GM18502 (cell line): ENCODE data around the gene PLCXD1.
"Not testable (repeated sequence)": the region's sequence is repeated elsewhere in the genome, so short reads cannot be mapped to it uniquely, and the experiment has no call there.

Experiments used
- ATAC-seq: cut with Tn5 transposase; IDR thresholded peaks from one replicate; pipeline ENCODE4 v1.9.1; 2021; ENCODE audit warnings: mild to moderate bottlenecking; ENCODE audit not compliant: unreplicated experiment, poor library complexity

The PLCXD1 gene

DNA sequence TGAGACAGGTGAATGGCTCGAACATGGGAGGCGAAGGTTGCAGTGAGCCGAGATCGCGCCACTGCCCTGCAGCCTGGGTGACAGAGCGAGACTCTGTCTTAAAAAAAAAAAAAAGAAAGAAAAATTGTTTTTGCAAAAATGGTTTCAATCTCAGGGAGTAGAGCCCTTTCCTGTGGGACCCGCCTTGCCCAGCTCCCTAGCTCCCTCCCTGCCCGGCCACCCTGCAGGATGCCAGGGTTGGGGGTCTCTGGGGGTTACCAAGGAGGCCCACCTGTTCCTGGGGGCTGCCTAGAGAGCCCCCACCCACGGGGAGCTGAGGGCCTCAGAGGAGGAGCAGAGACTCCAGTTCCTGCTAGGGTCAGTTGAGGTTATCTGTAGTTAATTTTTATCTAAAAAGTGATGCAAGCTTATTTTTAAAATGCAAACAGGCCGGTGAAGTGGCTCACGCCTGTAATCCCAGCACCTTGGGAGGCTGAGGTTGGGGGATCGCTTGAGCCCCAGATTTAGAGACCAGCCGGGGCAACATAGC lies 18.7 kb upstream of the PLCXD1 start:
- ATAC-seq: no peak

DNA sequence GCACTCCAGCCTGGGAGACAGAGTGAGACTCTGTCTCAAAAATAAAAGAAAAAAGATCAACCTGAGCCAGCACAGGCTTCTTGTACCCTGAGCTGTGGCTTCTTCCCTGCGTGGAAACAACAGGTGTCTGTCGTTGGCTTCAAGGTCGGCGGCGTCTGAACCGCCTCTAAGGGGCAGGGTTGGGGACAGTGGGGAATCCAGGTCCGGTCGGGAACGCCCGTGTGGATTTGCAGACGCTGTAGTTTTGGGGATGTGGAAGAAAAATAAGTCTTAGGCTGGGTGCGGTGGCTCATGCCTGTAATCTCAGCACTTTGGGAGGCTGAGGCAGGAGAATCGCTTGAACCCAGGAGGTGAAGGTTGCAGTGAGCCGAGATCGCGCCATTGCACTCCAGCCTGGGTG lies 17.2 kb upstream of the PLCXD1 start:
- not testable (repeated sequence) for ATAC-seq

DNA sequence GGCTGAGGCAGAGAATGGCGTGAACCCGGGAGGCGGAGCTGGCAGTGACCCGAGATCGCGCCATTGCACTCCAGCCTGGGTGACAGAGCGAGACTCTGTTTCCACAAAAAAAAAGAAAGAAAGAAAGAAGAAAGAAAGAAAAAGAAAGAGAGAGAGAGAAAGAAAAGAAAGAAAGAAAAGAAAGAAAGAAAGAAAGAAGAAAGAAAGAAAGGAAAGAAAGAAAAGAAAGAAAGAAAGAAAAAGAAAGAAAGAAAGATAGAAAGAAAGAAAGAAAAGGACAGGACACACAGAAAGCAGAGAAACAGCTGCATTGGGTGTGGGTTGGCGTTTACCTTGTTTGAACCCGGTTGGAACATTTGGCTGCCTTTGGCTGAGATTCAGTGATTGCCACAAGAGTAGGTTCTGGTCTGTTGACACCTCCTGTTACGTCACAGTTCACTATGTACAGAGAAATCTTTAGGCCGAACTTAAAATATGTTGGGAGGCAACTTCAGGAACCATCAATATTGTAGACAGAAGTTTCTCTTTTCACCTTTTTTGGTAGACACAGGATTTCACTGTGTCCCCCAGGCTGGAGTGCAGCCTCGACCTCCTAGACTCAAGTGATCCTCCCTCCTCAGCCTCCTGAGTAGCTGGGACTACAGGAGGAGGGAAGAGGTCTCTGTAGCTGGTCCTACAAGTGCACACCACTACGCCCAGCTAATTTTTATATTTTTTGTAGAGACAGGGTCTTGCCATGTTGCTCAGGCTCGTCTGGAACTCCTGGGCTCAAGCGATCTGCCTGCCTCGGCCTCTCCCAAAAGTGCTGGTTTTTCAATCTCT lies 16.3 kb upstream of the PLCXD1 start:
- no peak for ATAC-seq

DNA sequence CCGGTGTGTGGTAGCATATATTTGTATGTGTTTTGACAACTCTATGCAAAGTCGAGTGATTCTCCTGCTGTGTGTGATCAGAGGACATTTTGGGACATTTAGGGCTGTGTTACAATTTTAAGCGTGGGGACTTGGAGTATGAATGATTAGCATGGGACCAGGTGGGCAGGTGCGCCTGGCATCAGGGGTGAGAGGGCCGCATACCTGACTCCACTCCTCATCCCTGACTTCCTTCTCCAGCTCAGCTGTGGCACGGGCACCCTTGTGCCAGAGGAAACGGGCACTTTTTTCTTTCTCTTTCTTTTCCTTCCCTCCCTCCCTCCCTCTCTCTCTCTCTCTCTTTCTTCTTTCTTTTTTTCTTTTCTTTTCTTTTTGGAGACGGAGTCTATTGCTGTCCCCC lies 15.7 kb upstream of the PLCXD1 start:
- ATAC-seq: no peak

DNA sequence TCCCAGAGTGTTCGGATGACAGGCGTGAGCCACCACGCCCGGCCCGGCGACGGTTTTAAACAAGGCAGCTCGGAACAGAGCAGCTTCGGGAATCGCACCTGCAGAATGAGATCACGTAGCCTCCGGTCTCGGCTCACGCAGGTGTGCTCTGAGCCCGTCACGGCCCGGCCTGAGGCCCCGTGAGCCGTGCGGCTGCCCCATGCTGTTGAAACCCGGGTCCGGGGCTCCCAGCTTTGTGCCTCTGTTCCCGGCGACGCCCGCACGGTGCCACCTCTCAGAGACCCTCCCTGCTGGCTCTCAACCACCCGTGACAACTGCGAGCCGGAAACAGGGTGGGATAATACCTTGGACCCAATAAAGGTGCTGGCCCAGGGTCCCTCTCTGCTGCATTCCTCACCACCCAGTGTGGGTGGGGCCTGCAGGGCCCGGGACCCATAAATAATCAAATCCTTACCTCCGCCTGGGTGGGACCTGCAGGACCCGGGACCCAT lies 13.4 kb upstream of the PLCXD1 start:
- ATAC-seq: no peak

DNA sequence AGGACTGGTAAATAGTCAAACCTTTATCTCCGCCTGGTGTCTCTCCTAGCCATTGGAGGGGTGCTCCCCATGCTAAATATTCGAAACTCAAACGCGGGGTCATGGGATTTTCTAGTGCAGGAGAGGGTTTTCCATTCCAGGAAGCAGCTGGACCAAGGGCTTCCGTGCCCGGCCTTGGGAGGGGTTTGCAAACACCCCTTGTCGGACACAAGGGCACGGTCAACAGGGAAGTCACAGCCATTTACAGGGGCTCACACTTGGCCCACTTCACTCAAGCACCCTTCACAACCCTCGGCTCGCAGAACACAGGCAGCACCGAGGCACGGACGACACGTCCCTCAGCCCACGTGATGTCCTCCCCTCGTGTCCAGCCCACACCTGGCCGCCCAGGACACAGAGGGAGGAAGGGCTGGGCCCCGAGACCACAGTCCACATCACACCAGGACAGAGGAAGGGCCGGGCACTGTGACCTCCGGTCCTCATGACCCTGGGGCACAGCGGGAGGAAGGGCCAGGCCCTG lies 10.3 kb upstream of the PLCXD1 start:
- no peak for ATAC-seq

DNA sequence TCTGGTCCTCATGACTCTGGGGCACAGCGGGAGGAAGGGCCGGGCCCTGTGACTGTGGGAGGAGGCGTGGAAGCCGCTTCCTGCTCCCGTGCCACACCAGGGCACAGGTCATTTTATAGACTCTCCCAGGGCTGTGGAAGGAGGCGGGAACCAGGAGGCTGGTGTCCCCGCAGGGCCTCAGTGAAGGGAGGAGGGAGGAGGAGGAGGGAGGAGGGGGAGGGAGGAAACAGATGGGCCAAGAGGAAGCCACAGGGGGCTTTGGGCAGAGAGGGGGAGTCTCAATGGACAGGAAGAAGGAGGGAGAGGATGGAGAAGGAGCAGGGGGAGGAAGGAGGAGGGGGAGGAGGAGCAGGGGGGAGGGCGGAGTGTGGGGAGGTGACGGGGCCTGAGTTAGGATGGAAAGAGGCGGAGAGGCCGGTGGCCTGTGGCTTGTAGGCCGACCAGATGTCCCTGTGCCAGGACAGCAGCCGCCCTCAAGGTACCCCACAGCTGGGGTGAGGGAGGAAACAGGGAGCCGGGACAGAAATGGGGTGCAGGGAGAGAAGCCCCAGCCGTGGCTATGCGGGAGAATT lies 6.2 kb upstream of the PLCXD1 start:
- no peak for ATAC-seq

DNA sequence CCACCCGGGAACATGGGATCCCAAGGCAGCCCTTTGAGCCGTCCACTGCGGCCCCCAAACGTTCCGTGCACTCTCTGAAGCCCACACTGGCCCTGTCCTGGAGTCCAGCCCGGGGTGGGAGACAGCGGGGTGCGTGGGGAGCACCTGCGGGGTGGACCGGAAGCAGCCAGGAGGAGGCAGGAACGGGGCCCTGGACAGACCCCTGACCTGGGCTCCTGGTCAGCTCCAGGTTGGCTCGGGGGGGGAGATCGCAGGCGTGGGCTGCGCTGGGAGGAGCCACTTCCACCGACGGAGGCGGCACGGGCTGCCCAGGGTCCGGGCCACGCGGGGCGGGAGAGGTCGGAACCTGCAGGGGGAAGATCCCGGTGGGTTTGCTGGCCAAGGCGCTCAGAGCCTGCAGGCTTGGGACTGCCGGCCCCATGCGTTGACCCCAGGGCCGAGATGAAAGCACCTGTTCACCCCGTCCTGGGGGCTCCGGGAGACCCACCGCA lies 5.7 kb upstream of the PLCXD1 start:
- no peak for ATAC-seq

DNA sequence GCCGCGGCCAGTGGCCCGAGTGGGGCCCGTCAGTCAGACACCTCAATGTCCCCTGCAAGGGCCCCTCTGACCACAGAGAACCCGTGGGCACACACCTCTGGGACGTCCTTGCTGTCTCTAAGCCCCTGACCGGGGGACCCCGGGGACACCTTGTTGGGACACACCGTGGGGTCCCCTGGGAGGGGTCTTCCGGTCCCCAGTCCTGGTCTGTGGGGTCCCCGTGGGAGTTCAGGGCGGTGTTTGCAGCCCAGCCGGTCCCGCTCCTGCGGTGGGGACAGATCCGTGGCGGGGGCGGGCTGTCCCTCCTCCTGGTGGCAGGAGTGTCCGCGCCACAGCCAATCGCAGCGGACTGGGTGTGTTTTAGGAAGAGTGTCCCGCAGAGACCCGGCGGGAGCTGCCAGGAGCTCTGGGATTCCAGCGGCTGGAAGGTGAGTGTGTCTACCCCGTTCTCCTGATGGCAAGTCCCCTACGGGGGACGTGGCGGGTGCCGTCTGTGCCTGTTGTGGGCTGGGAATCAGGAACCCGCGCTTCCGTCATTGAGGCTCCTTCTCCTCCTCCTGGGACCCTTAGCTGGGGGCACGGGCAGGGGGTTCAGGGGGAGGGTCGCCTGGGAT lies 5.1 kb upstream of the PLCXD1 start:
- ATAC-seq: peak; percentile 89

DNA sequence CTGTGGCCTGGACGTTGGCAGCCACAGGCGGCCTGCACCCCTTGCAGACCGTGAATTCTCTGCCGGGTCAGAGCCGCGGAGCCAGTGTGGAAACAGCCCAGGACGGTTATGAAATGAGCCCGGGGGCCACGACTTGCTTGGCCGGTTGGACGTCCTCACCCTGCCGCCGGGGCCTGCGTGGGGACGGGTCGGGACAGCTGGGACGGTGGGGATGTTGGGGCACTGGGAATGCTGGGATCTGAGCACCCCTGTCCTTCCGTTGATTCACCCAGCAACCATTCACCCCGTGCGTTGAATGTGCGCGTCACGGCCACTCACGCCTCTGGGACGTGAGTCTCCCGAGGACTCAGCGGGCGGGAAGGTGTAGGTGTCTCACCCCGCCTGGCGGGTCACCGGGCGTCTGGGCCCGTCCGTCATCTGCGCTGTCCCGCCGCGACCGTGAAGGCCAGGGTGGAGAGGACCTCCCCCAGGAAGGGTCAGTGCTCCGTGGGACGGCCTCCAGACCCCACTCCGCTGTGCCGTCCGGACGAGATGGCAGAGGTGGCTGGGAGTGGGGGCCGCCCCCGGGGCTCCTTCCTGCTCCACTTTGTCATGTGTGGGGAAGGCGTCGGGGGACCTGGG lies 4.5 kb upstream of the PLCXD1 start:
- peak; percentile 55 for ATAC-seq

DNA sequence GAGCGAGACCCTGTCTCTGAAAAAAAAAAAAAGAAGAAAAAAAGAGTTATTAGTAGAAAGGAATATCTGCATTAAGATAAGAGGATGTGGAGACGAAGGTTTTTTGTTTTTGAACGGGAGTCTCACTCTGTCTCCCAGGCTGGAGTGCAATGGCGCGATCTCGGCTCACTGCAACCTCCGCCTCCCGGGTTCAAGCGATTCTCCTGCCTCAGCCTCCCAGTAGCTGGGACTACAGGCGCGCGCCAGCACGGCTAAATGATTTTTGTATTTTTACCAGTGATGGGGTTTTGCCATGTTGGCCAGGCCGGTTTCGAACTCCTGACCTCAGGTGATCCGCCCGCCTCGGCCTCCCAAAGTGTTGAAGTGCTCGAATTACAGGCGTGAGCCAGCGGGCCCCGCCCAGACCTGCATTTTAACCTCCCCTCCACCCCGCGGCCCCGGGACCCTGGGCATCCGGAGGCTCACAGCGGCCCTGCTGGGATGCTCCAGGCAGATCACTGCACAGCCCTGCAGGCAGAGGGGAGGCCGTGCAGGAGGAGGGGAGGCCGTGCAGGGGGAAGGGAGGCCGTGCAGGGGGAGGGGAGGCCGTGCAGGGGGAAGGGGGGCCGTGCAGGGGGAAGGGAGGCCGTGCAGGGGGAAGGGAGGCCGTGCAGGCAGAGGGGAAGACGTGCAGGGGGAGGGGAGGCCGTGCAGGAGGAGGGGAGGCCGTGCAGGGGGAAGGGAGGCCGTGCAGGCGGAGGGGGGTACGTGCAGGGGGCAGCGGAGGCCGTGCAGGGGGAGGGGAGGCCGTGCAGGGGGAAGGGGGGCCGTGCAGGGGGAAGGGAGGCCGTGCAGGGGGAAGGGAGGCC lies 1.2 kb upstream of the PLCXD1 start:
- not testable (repeated sequence) for ATAC-seq

DNA sequence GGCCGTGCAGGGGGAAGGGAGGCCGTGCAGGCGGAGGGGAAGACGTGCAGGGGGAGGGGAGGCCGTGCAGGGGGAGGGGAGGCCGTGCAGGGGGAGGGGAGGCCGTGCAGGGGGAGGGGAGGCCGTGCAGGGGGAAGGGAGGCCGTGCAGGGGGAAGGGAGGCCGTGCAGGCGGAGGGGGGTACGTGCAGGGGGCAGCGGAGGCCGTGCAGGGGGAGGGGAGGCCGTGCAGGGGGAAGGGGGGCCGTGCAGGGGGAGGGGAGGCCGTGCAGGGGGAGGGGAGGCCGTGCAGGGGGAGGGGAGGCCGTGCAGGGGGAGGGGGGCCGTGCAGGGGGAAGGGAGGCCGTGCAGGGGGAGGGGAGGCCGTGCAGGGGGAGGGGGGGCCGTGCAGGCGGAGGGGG lies 459 bp upstream of the PLCXD1 start:
- not testable (repeated sequence) for ATAC-seq

DNA sequence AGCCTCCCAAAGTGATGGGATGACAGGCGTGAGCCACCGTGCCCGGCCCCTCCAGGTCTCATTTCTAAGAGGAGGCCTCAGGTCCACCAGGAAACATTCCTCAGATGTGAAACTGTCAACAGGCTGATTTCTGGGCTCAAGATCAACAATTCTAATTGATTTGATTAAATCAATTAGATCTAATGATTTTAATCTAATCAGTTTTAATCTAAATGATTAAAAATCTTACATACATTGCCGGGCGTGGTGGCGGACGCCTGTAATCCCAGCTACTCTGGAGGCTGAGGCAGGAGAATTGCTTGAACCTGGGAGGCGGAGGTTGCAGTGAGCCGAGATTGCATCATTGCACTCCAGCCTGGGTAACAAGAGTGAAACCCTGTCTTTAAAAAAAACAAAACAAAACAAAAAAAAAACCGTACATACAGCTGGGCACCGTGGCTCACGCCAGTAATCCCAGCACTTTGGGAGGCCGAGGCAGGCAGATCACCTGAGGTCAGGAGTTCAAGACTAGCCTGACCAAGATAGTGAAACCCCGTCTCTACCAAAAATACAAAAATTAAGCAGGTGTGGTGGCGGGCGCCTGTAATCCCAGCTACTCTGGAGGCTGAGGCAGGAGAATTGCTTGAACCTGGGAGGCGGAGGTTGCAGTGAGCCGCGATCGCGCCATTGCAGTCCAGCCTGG lies 960 bp downstream of the PLCXD1 start:
- not testable (repeated sequence) for ATAC-seq

DNA sequence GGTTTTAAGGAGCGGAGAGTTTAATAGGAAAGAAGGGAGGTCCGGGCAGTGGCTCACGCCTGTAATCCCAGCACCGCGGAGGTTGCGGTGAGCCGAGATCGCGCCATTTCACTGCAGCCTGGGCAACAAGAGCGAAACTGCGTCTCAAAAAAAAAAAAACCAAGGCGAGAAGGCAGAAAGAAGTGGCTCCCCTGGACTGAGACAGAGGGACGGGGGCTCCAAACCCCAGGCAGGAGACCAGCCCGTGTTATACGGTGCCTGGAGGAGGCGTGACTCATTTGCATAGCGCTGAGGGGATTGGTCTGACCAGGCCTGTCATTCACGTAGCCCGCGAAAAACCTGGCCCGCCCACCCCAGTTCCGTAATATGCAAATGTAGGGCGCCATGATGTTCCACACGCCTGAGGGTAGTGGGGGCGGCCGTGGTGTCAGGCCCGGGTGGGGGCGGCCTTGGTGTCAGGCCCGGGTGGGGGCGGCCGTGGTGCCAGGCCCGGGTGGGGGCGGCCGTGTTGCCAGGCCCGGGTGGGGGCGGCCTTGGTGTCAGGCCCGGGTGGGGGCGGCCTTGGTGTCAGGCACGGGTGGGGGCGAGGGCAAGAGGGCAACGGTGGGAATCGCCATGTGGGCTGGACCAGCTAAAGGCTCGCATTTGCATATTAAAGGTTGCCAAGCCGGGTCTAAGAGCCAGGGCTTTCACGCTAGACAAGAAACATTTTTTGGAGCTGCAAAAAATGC lies 2.1 kb downstream of the PLCXD1 start:
- peak; percentile 100 for ATAC-seq

DNA sequence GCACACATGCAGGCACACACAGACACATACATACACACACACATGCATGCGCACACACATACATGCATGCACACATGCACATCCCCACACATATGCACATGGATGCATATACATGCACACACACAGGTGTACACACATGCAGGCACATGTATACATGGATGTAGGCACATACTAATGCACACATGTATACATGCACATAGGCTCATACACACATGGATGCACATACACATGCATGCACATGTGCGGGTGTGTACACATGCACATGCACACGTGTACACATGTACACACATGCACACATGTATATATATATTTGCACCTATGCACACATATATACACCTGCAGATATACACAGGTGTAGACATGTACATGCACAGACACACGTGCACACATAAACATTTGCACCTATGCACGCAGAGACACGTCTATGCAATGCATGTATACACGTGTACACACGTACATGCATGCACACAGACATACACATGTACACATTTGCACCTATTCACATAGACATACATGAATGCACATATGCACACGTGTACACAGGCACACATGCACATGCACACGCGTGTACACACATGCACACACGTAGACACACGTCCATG lies 4.0 kb downstream of the PLCXD1 start:
- no peak for ATAC-seq

DNA sequence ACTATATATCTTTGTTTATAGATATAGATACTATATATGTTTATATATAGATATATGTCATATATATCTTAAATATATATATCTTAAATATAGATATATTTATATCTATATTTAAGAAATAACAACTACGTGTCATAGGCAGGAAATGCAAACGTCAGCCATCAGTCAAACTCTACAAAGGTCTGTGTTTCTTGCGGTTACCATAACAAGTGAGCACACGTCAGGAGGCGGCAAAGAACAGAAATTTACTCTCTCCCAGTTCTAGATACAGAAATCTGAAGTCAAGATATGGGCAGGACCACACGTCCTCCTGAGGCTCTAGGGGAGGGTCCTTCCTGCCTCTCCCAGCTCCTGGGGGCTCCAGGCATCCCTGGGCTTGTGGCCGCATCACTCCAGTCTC lies 6.5 kb downstream of the PLCXD1 start:
- no peak for ATAC-seq

DNA sequence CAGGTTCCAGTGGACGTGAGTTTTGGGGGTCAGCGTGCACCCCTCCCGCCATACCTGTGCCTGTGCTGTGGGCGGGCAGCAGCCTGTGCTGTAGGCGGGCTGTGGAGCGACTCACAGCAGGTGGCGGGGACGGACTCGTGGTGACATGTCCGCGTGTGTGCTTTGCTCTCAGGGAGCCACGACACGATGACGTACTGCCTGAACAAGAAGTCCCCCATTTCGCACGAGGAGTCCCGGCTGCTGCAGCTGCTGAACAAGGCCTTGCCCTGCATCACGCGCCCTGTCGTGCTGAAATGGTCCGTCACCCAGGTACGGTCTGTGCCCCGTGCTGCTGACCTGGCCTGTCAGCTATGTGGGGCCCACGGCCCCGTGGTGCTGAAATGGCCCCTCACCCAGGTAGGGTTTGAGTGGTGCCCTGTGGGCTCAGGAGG lies 7.4 kb downstream of the PLCXD1 start:
- no peak for ATAC-seq
